GM12878 (cell line): ENCODE data around the gene IL23R. TPM values are rescaled to one million over a fixed set of nuclear protein-coding genes. Genes with fewer than 3 reads are reported as not detected.

Source experiments
- BMI1 ChIP-seq: fragments of 450-650 bp; IDR thresholded peaks from 2 replicates; pipeline ENCODE4 v1.6.1; 2016; ENCODE audit warnings: mild to moderate bottlenecking, moderate library complexity, borderline replicate concordance
- ETV6 ChIP-seq, 2 experiments: fragments of 450-650 bp in 1 of 2; IDR thresholded peaks in 1 of 2; conservative IDR thresholded peaks in 1 of 2; 2 replicates each; pipeline ENCODE4 v1.6.1; 2014; ENCODE audit warnings: antibody characterized with exemption in 1 of 2, borderline replicate concordance in 1 of 2, low read depth in 1 of 2, mild to moderate bottlenecking in 1 of 2, moderate library complexity in 1 of 2
- FOXM1 ChIP-seq: IDR thresholded peaks from 2 replicates; pipeline ENCODE4 v1.6.1; 2012; ENCODE audit warnings: low read depth, mild to moderate bottlenecking, inconsistent platforms, low read length, moderate library complexity
- GATAD2B ChIP-seq: fragments of 450-650 bp; conservative IDR thresholded peaks from 2 replicates; pipeline ENCODE4 v1.6.1; 2017; ENCODE audit warnings: low read depth, mild to moderate bottlenecking, moderate library complexity
- KAT2A ChIP-seq: conservative IDR thresholded peaks from 2 replicates; pipeline ENCODE4 v1.6.1; 2011; ENCODE audit warnings: low read depth, low read length; ENCODE audit not compliant: control insufficient read depth
- YBX1 ChIP-seq: fragments of 450-650 bp; IDR thresholded peaks from 2 replicates; pipeline ENCODE4 v1.6.1; 2016; ENCODE audit warnings: antibody characterized with exemption
- ZNF207 ChIP-seq: fragments of 450-650 bp; IDR thresholded peaks from 2 replicates; pipeline ENCODE4 v1.6.1; 2014; ENCODE audit warnings: antibody characterized with exemption, mild to moderate bottlenecking, borderline replicate concordance
- ZZZ3 ChIP-seq: IDR thresholded peaks from 2 replicates; pipeline ENCODE4 v1.6.1; 2011; ENCODE audit warnings: low read depth; ENCODE audit not compliant: control insufficient read depth, insufficient read length
- polyA plus RNA-seq, 11 experiments: library from polyadenylated mRNA; depleted of rRNA in 4 of 11; unstranded in 6 of 11; stranded (reverse) in 5 of 11; fragments of >200 nt; fragmentation: Nextera tagmentation in 4 of 11; fragmentation: Illumina TruSeq in 1 of 11; extraction: Ambion mirVana in 4 of 11; extraction: Trizol in 1 of 11; gene quantifications; 1 replicate in 1 of 11; 2 replicates in 10 of 11; pipeline versions ENCODE4 v1.2.1 to v1.2.3, GENCODE V29; 2011 to 2016; ENCODE audit warnings: inconsistent platforms in 2 of 11, missing spikeins in 2 of 11, low read depth in 1 of 11
- total RNA-seq, 4 experiments: library from RNA; depleted of rRNA in 3 of 4; stranded (reverse); fragments of >200 nt in 3 of 4; fragmentation: Illumina TruSeq in 1 of 4; extraction: Trizol in 1 of 4; gene quantifications; 2 replicates each; pipeline versions ENCODE4 v1.2.1 to v1.2.3, GENCODE V29; 2013 to 2021
- TF ChIP-seq, protein P1 (sequence below): IDR thresholded peaks from 2 replicates; pipeline ENCODE4 v1.6.1; 2012; ENCODE audit warnings: low read depth, low read length, improper control_type of control experiment
- TF ChIP-seq, protein P2 (sequence below): fragments of 450-650 bp; formaldehyde crosslinking; IDR thresholded peaks from 2 replicates; pipeline ENCODE4 v1.4.0; 2020; ENCODE audit warnings: mild to moderate bottlenecking, moderate library complexity
- TF ChIP-seq, protein P3 (sequence below): IDR thresholded peaks from 2 replicates; pipeline ENCODE4 v1.6.1; 2011; ENCODE audit warnings: low read depth, low read length, improper control_type of control experiment, borderline replicate concordance
- TF ChIP-seq, protein P4 (sequence below): IDR thresholded peaks from 2 replicates; pipeline ENCODE4 v1.6.1; 2011; ENCODE audit warnings: borderline replicate concordance, low read depth, mild to moderate bottlenecking, moderate library complexity, low read length; ENCODE audit not compliant: insufficient read depth, poor library complexity, severe bottlenecking
- TF ChIP-seq, protein P5 (sequence below): IDR thresholded peaks from 2 replicates; pipeline ENCODE4 v1.6.1; 2012; ENCODE audit warnings: low read depth, low read length, improper control_type of control experiment

The IL23R gene
- total and polyA plus RNA-seq, 10 of the 15 experiments (the other 5 are each of a cell fraction or from before 2014, with no cell fraction given): 0.16 to 6.4 (median 0.59) TPM

DNA sequence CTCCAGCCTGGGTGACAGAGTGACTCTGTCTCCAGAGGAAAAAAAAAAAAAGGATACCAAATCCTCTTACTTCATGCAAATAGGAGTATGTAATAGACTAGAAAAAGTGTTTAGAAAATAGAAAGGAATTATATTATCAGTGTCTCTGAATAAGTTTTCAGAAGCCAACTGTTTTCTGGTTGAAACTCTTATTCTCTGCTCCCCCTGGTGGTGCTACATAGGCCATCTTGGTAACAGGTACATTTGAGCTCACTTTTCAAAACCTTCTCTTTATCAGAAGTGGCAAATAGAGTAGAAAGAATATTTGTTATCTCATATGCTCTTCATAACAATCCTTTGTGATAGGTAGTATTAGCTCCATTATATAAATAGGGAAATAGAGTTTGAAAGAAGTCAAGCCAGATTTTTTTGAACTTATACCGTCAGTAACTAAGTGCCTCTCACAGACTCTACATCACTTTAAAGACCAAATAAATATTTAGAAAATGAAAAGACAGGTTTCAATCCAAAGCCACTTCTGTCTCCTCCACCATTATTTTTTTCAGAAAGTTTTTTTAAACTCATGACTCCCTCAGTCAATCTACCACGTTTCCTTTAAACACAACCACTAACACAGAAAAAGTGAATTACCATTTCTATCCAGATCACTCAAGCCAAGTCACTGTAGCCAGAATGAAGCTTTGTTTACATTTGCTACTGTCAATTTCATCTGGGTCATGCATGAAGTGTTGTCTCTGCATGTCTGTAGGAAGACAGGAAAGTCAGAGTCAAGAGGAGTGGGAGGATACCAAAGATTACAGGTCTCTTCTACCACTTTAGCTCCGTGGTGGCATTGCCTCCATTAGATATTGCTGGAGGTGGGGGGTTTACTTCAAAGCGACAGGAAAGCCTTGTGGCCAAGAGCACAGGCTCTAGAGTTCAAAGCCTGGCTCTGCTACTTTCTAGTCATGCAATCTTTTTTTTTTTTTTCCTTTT lies 45.6 kb downstream of the IL23R start (continued):
- TF ChIP-seq, protein P1, sequence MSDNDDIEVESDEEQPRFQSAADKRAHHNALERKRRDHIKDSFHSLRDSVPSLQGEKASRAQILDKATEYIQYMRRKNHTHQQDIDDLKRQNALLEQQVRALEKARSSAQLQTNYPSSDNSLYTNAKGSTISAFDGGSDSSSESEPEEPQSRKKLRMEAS: no peak
- TF ChIP-seq, protein P2, sequence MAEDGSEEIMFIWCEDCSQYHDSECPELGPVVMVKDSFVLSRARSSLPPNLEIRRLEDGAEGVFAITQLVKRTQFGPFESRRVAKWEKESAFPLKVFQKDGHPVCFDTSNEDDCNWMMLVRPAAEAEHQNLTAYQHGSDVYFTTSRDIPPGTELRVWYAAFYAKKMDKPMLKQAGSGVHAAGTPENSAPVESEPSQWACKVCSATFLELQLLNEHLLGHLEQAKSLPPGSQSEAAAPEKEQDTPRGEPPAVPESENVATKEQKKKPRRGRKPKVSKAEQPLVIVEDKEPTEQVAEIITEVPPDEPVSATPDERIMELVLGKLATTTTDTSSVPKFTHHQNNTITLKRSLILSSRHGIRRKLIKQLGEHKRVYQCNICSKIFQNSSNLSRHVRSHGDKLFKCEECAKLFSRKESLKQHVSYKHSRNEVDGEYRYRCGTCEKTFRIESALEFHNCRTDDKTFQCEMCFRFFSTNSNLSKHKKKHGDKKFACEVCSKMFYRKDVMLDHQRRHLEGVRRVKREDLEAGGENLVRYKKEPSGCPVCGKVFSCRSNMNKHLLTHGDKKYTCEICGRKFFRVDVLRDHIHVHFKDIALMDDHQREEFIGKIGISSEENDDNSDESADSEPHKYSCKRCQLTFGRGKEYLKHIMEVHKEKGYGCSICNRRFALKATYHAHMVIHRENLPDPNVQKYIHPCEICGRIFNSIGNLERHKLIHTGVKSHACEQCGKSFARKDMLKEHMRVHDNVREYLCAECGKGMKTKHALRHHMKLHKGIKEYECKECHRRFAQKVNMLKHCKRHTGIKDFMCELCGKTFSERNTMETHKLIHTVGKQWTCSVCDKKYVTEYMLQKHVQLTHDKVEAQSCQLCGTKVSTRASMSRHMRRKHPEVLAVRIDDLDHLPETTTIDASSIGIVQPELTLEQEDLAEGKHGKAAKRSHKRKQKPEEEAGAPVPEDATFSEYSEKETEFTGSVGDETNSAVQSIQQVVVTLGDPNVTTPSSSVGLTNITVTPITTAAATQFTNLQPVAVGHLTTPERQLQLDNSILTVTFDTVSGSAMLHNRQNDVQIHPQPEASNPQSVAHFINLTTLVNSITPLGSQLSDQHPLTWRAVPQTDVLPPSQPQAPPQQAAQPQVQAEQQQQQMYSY: no peak
- TF ChIP-seq GATAD2B: no peak
- TF ChIP-seq KAT2A: no peak
- TF ChIP-seq, protein P3, sequence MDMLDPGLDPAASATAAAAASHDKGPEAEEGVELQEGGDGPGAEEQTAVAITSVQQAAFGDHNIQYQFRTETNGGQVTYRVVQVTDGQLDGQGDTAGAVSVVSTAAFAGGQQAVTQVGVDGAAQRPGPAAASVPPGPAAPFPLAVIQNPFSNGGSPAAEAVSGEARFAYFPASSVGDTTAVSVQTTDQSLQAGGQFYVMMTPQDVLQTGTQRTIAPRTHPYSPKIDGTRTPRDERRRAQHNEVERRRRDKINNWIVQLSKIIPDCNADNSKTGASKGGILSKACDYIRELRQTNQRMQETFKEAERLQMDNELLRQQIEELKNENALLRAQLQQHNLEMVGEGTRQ: no peak
- no peak for TF ChIP-seq YBX1
- peak; percentile 38; the same call in 1 of the 2 replicates for TF ChIP-seq FOXM1
- TF ChIP-seq ZZZ3: no peak
- TF ChIP-seq ETV6 (conservative IDR thresholded peaks at IDR 0.05 in 1 of 2, IDR thresholded peaks at IDR 0.05 in 1 of 2; ENCODE audit: borderline replicate concordance in 1 of 2, low read depth in 1 of 2): no peak
- TF ChIP-seq, protein P4, sequence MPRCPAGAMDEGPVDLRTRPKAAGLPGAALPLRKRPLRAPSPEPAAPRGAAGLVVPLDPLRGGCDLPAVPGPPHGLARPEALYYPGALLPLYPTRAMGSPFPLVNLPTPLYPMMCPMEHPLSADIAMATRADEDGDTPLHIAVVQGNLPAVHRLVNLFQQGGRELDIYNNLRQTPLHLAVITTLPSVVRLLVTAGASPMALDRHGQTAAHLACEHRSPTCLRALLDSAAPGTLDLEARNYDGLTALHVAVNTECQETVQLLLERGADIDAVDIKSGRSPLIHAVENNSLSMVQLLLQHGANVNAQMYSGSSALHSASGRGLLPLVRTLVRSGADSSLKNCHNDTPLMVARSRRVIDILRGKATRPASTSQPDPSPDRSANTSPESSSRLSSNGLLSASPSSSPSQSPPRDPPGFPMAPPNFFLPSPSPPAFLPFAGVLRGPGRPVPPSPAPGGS: no peak
- TF ChIP-seq ZNF207: no peak
- TF ChIP-seq BMI1: no peak
- TF ChIP-seq, protein P5, sequence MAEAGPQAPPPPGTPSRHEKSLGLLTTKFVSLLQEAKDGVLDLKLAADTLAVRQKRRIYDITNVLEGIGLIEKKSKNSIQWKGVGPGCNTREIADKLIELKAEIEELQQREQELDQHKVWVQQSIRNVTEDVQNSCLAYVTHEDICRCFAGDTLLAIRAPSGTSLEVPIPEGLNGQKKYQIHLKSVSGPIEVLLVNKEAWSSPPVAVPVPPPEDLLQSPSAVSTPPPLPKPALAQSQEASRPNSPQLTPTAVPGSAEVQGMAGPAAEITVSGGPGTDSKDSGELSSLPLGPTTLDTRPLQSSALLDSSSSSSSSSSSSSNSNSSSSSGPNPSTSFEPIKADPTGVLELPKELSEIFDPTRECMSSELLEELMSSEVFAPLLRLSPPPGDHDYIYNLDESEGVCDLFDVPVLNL: no peak
